ENCODE results near the gene SCGB2B2. TPM values are rescaled to one million over a fixed set of nuclear protein-coding genes. Genes with fewer than 3 reads are reported as not detected.
A peak's percentile ranks its signal among the peaks of the same experiment; 100 is the strongest.
"Not testable (repeated sequence)": the region's sequence is repeated elsewhere in the genome, so short reads cannot be mapped to it uniquely, and the experiment has no call there.

Gene SCGB2B2
- total and polyA plus RNA-seq, 7 donors, result 0.49 to 1.7 (median 0.71) TPM; not detected in 2

DNA sequence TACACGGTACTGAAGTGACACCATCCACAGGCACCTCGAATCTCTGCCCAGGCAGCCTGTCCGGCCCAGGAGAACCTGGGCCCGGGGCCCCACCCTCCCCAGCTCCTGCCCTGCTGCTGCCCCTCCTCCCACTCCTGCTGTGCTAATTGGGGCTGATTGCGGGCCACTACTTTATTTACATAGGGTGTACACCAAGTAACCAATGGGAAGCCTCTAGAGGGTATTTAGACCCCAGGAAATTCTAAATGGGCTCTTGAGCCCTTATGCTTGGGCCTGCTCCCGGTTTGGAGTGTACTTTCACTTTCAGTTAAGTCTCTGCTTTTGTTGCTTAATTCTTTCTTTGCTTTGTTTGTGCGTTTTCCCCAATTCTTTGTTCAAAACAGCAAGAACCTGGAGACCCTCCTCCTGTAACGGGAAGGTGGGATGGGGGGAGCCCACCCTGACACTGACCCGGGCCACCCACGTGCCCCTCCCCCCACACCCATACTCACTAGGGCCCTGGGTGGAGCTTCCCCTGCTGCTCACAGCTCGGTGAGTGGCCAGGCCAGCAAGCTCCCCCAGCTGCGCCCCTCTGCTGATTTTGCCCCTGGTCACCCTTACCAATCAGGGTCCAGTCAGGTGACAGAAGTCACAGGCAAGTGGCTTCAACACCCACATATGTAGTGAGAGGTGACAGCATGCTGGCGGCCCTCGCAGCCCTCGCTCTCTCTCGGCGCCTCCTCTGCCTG lies 9.4 kb downstream of the SCGB2B2 start:
- TF ChIP-seq, protein P1, sequence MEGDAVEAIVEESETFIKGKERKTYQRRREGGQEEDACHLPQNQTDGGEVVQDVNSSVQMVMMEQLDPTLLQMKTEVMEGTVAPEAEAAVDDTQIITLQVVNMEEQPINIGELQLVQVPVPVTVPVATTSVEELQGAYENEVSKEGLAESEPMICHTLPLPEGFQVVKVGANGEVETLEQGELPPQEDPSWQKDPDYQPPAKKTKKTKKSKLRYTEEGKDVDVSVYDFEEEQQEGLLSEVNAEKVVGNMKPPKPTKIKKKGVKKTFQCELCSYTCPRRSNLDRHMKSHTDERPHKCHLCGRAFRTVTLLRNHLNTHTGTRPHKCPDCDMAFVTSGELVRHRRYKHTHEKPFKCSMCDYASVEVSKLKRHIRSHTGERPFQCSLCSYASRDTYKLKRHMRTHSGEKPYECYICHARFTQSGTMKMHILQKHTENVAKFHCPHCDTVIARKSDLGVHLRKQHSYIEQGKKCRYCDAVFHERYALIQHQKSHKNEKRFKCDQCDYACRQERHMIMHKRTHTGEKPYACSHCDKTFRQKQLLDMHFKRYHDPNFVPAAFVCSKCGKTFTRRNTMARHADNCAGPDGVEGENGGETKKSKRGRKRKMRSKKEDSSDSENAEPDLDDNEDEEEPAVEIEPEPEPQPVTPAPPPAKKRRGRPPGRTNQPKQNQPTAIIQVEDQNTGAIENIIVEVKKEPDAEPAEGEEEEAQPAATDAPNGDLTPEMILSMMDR (IDR thresholded peaks at IDR 0.05), result no peak
- no peak for TF ChIP-seq EP300 (IDR thresholded peaks at IDR 0.05)
- no peak for TF ChIP-seq POLR2A (IDR thresholded peaks at IDR 0.05)
- TF ChIP-seq POLR2AphosphoS5 (IDR thresholded peaks at IDR 0.05), result no peak
- Histone ChIP-seq H3K36me3 (no peaks in the 10 kb centered on the region), H3K4me1 (peaks cover 0 to 7% (median 3%) of the 10 kb centered on the region in 4 donors), H3K4me3 (peak overlapping the region; percentile 19 to 37 (median 30)), H3K27ac (peak overlapping the region in 2 of 4 donors; percentile 35 to 37), H3K9me3 (no peaks in the 10 kb centered on the region), H3K27me3 (no peaks in the 10 kb centered on the region)
- WGBS, 2 donors, result 60 to 78% methylated on average over 17 of the region's 17 CpGs
- intact Hi-C loops (cut with DNase I), result no loop called here
- DNase-seq, result no peak

DNA sequence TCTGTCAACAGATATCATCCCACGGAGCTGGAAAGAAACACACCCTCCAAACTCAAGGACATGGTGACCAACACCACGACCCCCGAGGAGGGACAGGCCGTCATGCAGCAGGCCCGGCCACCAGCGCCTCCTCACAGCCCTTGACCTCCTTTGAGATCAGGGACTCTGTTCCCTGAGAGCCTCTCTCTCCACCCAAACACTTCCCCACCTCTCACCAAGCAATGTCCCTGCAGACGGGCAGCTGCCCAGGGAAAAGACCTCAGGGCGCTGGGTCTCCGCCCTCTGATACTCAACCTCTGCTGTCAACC lies 10.0 kb downstream of the SCGB2B2 start:
- 90 to 92% methylated on average over 9 of the region's 9 CpGs for WGBS, 2 donors
- Histone ChIP-seq H3K4me3 (peak overlapping the region in 1 of 4 donors; percentile 35), H3K36me3 (no peaks in the 10 kb centered on the region), H3K4me1 (peaks cover 0 to 7% (median 3%) of the 10 kb centered on the region in 4 donors), H3K9me3 (no peaks in the 10 kb centered on the region), H3K27ac (peak overlapping the region in 1 of 4 donors; percentile 35), H3K27me3 (no peaks in the 10 kb centered on the region)
- no peak for DNase-seq
- intact Hi-C loops (cut with DNase I), result no loop called here
- no peak for TF ChIP-seq POLR2A (IDR thresholded peaks at IDR 0.05)

DNA sequence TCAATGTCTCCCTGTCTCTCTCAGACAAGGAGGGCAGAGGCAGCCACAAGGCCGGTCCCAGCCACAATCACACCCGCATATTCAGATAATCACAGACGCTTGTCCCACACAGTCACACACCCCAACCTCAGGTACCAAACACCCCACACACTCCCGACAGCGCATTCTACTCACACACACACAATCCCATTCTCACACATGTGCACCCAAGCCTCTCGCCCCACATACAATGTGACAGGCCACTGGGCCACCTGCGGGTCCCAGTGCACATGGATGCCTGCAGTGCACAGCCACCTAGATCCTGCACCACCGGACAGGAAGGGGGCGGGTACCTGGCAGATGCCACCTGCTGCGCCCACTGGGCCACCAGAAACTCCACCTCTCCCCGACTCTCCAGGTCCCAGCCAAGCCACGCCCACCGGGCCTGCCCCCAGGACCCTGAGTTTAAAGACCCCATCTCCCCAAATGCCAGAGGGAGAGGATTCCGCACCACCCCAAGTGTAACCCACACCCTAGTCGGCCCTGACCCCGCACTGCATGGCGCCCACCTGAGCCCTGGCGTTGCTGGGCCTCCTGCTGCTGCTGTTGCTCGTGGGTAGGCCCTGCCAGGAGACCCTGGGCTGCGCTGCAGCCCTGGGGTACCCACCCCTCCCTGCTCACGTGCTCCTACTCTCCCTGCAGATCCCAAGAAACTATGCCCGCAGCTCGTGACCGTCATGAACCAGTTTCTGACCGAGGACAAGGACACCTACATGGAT lies 10.6 kb downstream of the SCGB2B2 start:
- TF ChIP-seq, protein P1 (IDR thresholded peaks at IDR 0.05), result no peak
- TF ChIP-seq EP300 (IDR thresholded peaks at IDR 0.05) (no peak), POLR2AphosphoS5 (IDR thresholded peaks at IDR 0.05) (no peak), POLR2A (IDR thresholded peaks at IDR 0.05) (no peak)
- 97% methylated on average over 25 of the region's 25 CpGs for WGBS, 2 donors
- Histone ChIP-seq H3K27me3 (no peaks in the 10 kb centered on the region), H3K4me1 (peaks cover 0 to 7% (median 3%) of the 10 kb centered on the region in 4 donors), H3K27ac (no peak overlapping the region), H3K9me3 (no peaks in the 10 kb centered on the region), H3K36me3 (no peaks in the 10 kb centered on the region), H3K4me3 (no peak overlapping the region)
- no peak for DNase-seq
- intact Hi-C loops (cut with DNase I), result no loop called here

DNA sequence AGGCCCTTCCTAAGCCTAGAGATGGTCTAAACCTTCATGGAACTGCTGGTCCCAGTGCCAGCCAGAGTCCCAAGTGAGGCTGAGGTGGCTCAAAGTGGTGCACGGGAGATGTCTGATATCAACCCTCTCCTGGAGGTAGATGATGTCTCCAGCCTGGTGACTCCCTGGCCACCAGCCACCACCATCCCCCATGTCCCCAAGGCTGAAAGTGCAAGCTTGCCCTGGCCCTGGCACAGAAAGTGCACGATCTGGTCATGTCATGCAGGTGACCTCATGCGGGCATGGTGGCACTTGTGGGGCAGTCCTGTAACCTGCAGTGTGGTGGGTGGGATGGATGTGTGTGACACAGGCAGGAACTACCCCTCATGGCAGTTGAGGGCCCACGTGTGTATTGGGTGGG lies 11.7 kb downstream of the SCGB2B2 start:
- H3K4me1 ChIP-seq; intact Hi-C loops (cut with DNase I); DNase-seq; H3K4me3 ChIP-seq; H3K27ac ChIP-seq; H3K36me3 ChIP-seq; H3K27me3 ChIP-seq; H3K9me3 ChIP-seq: not testable (repeated sequence)
- 87 to 90% methylated on average over 4 of the region's 4 CpGs for WGBS, 2 donors

DNA sequence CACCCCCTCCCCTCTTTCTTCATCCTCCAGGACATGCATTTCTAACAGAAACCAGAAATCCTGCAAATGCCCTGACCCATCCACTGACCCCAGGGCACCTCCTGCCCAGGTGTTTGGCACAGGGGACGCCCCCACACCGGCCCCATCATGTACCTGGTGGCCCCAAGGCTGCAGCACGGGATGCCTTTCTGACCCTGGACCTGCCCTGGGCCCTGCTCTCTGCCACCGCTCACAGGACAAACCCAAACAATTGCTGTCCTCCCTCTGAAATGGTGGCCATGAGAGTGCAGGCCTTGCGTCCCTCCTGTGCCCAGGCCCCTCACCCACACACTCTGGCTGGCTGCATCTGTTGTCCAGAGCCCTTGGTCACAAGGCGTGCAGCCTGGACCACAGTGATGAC lies 12.1 kb downstream of the SCGB2B2 start:
- DNase-seq, result no peak
- Histone ChIP-seq H3K4me3 (no peak overlapping the region), H3K9me3 (no peaks in the 10 kb centered on the region), H3K27me3 (no peaks in the 10 kb centered on the region), H3K4me1 (peaks cover 0 to 7% (median 3%) of the 10 kb centered on the region in 4 donors), H3K36me3 (no peaks in the 10 kb centered on the region), H3K27ac (no peak overlapping the region)
- no peak for TF ChIP-seq POLR2AphosphoS5 (IDR thresholded peaks at IDR 0.05)
- no peak for TF ChIP-seq POLR2A (IDR thresholded peaks at IDR 0.05)
- TF ChIP-seq, protein P1 (IDR thresholded peaks at IDR 0.05), result no peak
- intact Hi-C loops (cut with DNase I), result no loop called here
- 92 to 93% methylated on average over 6 of the region's 6 CpGs for WGBS, 2 donors

Data from sigmoid colon (tissue), 7 donors.